SK-N-SH (cell line): ENCODE data around the gene CD34.

ENCODE experiments used
- EP300 ChIP-seq, 2 experiments: IDR thresholded peaks; 2 replicates each; pipeline versions ENCODE4 v1.4.0 to v1.6.1; 2012; ENCODE audit warnings: borderline replicate concordance in 1 of 2, low read depth in 1 of 2, low read length in 1 of 2
- POLR2AphosphoS5 ChIP-seq: IDR thresholded peaks from 2 replicates; pipeline ENCODE4 v1.6.1; 2012; ENCODE audit warnings: low read depth, low read length
- TF ChIP-seq, protein P1 (sequence below): fragments of 200-600 bp; sonication (generic); IDR thresholded peaks from 2 replicates; pipeline ENCODE4 v1.6.1; 2017; ENCODE audit warnings: antibody characterized with exemption, mild to moderate bottlenecking, moderate library complexity
- TF ChIP-seq, protein P2 (sequence below): IDR thresholded peaks from 2 replicates; pipeline ENCODE4 v1.4.0; 2012; ENCODE audit warnings: low read depth

DNA sequence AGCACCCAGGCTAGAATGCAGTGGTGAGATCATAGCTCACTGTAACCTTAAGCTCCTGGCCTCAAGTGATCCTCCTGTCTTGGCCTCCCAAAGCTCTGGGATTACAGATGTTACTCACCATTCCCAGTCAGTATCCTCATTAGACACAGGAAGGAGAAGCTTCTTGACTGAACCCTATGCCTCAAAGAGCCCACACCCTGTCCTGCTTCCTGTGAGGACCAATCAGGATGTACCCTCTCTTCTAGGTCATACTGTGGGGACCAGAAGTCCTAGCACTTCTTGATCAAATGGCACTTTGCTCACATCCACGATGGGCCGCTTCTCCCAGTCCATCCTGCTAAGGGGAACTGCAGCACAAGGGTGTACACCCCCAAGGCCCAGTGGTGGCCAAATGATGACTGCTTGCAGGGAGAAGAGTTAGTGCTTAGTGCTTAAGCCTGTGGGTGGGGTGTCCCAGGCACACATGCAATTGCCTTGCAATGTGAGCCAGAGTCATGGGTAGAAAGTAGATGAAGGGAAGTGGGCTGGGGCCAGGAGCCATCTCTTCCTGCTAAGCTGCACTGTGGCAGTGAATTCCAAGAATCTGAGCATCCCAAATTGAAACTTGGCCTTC, 9.8 kb downstream of the CD34 start:
- TF ChIP-seq, protein P1, sequence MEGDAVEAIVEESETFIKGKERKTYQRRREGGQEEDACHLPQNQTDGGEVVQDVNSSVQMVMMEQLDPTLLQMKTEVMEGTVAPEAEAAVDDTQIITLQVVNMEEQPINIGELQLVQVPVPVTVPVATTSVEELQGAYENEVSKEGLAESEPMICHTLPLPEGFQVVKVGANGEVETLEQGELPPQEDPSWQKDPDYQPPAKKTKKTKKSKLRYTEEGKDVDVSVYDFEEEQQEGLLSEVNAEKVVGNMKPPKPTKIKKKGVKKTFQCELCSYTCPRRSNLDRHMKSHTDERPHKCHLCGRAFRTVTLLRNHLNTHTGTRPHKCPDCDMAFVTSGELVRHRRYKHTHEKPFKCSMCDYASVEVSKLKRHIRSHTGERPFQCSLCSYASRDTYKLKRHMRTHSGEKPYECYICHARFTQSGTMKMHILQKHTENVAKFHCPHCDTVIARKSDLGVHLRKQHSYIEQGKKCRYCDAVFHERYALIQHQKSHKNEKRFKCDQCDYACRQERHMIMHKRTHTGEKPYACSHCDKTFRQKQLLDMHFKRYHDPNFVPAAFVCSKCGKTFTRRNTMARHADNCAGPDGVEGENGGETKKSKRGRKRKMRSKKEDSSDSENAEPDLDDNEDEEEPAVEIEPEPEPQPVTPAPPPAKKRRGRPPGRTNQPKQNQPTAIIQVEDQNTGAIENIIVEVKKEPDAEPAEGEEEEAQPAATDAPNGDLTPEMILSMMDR, result no peak
- TF ChIP-seq, protein P2, sequence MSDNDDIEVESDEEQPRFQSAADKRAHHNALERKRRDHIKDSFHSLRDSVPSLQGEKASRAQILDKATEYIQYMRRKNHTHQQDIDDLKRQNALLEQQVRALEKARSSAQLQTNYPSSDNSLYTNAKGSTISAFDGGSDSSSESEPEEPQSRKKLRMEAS, result no peak
- TF ChIP-seq POLR2AphosphoS5 (no peak), EP300 (IDR thresholded peaks at IDR 0.05; ENCODE audit: borderline replicate concordance in 1 of 2, low read depth in 1 of 2, low read length in 1 of 2) (no peak)
